ENCODE results near the gene TEC. TPM values are rescaled to one million over a fixed set of nuclear protein-coding genes. Genes with fewer than 3 reads are reported as not detected.
"Not testable (repeated sequence)": the region's sequence is repeated elsewhere in the genome, so short reads cannot be mapped to it uniquely, and the experiment has no call there.

TEC gene
- total RNA-seq, 1 donor from 2014 or later: 3.2 TPM

DNA sequence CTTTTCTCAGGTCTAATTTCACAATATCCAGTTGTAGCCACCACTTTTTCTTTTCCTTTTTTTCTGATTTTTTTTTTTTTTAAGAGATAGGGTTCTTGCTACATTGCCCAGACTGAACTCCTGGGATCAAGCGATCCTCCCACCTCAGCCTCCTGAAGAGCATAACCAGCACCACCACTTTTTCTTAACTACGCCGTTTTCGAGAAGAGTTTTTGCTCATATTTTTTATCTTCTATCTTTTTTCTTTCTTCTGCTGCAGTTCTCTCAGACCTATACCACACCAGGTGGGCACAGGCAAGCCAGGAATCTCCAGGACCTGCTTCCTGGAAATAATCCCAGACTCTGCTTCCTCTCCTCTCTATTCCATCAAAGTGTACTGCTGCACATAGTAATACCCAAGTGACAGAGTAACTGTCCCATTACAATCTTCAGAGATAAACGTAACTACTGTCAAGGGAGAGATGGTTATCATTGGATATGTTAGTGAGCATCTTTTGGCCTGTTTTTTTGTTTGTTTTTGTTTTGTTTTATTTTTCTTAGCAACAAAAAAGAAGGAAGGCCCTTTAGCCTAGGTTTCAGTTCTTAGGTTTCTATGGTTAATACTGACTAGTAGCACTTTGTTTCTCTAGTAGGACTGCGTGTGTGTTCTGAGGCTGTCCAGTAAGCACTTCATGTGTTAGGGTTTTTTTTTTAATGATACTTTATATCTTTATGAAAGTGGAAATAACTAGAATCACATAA lies 76.4 kb downstream of the TEC start:
- no peaks in the 10 kb centered on the region for H3K27me3 ChIP-seq (ENCODE audit: control insufficient read depth, insufficient read depth, low read length)
- no peaks in the 10 kb centered on the region for H3K36me3 ChIP-seq (ENCODE audit: control insufficient read depth, insufficient read depth, low read length)
- DNase-seq (ENCODE audit: low read depth): no peak
- H3K4me3 ChIP-seq (ENCODE audit: low read depth, low read length): no peak overlapping the region
- TF ChIP-seq, protein P1, sequence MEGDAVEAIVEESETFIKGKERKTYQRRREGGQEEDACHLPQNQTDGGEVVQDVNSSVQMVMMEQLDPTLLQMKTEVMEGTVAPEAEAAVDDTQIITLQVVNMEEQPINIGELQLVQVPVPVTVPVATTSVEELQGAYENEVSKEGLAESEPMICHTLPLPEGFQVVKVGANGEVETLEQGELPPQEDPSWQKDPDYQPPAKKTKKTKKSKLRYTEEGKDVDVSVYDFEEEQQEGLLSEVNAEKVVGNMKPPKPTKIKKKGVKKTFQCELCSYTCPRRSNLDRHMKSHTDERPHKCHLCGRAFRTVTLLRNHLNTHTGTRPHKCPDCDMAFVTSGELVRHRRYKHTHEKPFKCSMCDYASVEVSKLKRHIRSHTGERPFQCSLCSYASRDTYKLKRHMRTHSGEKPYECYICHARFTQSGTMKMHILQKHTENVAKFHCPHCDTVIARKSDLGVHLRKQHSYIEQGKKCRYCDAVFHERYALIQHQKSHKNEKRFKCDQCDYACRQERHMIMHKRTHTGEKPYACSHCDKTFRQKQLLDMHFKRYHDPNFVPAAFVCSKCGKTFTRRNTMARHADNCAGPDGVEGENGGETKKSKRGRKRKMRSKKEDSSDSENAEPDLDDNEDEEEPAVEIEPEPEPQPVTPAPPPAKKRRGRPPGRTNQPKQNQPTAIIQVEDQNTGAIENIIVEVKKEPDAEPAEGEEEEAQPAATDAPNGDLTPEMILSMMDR (IDR thresholded peaks at IDR 0.05; ENCODE audit: insufficient read depth, low read length, poor library complexity, severe bottlenecking): no peak

DNA sequence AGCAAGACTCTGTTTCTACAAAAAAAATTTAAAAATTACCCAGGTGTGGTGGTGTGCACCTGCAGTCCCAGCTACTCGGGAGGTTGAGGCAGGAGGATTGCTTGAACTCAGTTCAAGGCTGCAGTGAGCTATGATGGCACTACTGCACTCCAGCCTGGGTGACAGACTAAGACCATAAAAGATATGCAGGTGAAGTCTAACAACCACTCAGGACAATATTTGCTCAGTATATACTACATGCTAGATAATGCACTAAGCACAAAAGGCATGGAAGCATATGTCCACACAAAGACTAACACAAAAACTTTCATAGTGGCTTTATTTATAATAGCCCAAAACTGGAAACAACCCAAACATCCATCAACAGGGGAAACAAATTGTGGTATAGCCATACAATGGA lies 77.9 kb downstream of the TEC start:
- DNase-seq (ENCODE audit: low read depth): no peak
- H3K4me3 ChIP-seq (ENCODE audit: low read depth, low read length): no peak overlapping the region
- TF ChIP-seq, protein P1 (IDR thresholded peaks at IDR 0.05; ENCODE audit: insufficient read depth, low read length, poor library complexity, severe bottlenecking): no peak
- no peaks in the 10 kb centered on the region for H3K27me3 ChIP-seq (ENCODE audit: control insufficient read depth, insufficient read depth, low read length)
- no peaks in the 10 kb centered on the region for H3K36me3 ChIP-seq (ENCODE audit: control insufficient read depth, insufficient read depth, low read length)

DNA sequence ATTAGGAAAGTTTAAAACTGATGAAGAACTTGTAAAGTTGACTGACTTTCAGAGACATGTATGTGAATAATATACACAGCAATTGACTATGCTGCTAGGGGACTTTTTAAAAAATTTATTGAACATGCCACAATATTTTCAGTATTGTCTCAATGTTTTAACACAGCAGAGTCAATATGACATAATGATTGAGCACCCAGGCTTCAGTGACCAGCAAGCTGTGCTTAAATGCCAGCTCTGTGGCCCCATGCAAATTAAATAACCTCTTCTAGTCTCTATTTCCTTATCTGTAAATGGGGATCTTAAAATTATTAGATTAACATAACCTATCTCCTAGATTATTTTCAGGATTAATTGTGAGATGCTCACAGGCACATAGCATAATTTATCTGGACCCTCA lies 78.8 kb downstream of the TEC start:
- TF ChIP-seq, protein P1 (IDR thresholded peaks at IDR 0.05; ENCODE audit: insufficient read depth, low read length, poor library complexity, severe bottlenecking): no peak
- no peak for DNase-seq (ENCODE audit: low read depth)
- H3K27me3 ChIP-seq (ENCODE audit: control insufficient read depth, insufficient read depth, low read length): no peaks in the 10 kb centered on the region

DNA sequence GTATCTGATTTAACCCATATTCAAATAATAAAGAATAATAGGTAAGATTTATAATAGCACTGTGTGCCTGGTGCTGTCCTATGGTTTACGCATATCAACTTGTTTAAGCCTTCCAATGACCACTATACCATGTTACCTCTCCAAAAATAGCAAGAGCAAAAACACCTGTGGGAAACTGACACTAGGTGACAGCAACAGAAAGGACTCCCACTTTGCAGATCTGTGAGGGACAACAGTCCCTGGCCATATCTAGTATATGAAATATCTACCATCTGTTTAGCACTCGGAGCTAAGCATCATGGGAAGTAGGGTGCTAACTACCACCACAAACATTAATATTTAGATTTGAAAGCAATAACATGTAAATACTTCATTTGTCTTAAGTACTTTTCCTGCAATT lies 79.9 kb downstream of the TEC start:
- no peak for DNase-seq (ENCODE audit: low read depth)
- H3K36me3 ChIP-seq (ENCODE audit: control insufficient read depth, insufficient read depth, low read length): no peaks in the 10 kb centered on the region
- TF ChIP-seq, protein P1 (IDR thresholded peaks at IDR 0.05; ENCODE audit: insufficient read depth, low read length, poor library complexity, severe bottlenecking): no peak
- H3K4me3 ChIP-seq (ENCODE audit: low read depth, low read length): no peak overlapping the region
- no peaks in the 10 kb centered on the region for H3K27me3 ChIP-seq (ENCODE audit: control insufficient read depth, insufficient read depth, low read length)

More for the DNA sequence above, 78.8 kb downstream of the TEC start:
- H3K36me3 ChIP-seq (ENCODE audit: control insufficient read depth, insufficient read depth, low read length): no peaks in the 10 kb centered on the region
- H3K4me3 ChIP-seq (ENCODE audit: low read depth, low read length): no peak overlapping the region

DNA sequence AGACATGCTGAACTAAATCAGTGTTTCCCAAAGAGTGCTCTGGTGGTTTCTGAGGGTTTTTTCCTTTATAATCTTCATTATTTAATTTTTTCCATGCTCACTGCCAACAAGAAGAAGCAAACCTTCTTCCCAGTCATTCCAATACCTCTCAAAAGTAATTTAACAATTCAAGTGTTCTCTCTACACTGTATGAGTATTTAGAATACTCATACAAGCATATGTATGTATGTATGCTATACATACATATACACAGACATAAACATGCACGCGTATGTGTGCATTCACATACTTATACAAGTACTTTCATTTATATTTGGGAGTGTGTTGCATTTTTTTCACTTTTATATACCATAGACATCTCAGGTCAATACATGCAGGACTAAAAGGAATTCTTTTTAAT lies 81.2 kb downstream of the TEC start:
- no peaks in the 10 kb centered on the region for H3K36me3 ChIP-seq (ENCODE audit: control insufficient read depth, insufficient read depth, low read length)
- no peak for DNase-seq (ENCODE audit: low read depth)
- H3K27me3 ChIP-seq (ENCODE audit: control insufficient read depth, insufficient read depth, low read length): no peaks in the 10 kb centered on the region
- no peak overlapping the region for H3K4me3 ChIP-seq (ENCODE audit: low read depth, low read length)
- TF ChIP-seq, protein P1 (IDR thresholded peaks at IDR 0.05; ENCODE audit: insufficient read depth, low read length, poor library complexity, severe bottlenecking): no peak

DNA sequence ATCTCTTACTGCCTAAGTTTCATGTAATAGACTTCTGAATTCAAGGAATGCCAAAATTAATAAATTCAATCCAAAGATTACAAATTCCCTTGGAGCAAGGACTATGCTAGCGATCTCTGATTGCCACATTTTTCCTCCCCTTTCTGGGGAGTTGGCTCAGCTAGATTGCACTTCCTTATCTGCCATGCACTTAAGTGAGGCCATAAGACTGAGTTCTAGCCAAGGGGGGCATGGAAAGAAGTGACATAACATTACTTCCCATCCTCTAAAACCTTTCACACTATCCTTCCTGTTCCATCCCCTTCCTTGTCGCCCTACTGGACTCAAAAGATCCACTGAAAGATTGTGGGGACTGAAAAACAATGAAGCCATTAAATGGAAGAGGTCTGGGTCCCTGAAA lies 81.8 kb downstream of the TEC start:
- no peak overlapping the region for H3K4me3 ChIP-seq (ENCODE audit: low read depth, low read length)
- TF ChIP-seq, protein P1 (IDR thresholded peaks at IDR 0.05; ENCODE audit: insufficient read depth, low read length, poor library complexity, severe bottlenecking): no peak
- DNase-seq (ENCODE audit: low read depth): no peak
- no peaks in the 10 kb centered on the region for H3K27me3 ChIP-seq (ENCODE audit: control insufficient read depth, insufficient read depth, low read length)
- no peaks in the 10 kb centered on the region for H3K36me3 ChIP-seq (ENCODE audit: control insufficient read depth, insufficient read depth, low read length)

- H3K27me3 ChIP-seq (ENCODE audit: control insufficient read depth, insufficient read depth, low read length); H3K4me3 ChIP-seq (ENCODE audit: low read depth, low read length); DNase-seq (ENCODE audit: low read depth); H3K36me3 ChIP-seq (ENCODE audit: control insufficient read depth, insufficient read depth, low read length): not testable (repeated sequence)
These were observed 82.6 kb downstream of the TEC start for GRCh38 chr4:48187066-48187465.

DNA sequence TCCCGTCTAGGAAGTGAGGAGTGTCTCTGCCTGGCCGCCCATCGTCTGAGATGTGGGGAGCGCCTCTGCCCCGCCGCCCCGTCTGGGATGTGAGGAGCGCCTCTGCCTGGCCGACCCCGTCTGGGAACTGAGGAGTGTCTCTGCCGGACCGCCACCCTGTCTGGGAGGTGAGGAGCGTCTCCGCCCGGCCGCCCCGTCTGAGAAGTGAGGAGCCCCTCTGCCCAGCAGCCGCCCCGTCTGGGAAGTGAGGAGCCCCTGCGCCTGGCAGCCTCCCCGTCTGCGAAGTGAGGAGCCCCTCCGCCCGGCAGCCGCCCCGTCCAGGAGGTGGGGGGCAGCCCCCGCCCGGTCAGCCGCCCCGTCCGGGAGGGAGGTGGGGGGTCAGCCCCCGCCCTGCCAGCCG lies 83.2 kb downstream of the TEC start:
- not testable (repeated sequence) for DNase-seq (ENCODE audit: low read depth); H3K27me3 ChIP-seq (ENCODE audit: control insufficient read depth, insufficient read depth, low read length); H3K4me3 ChIP-seq (ENCODE audit: low read depth, low read length); H3K36me3 ChIP-seq (ENCODE audit: control insufficient read depth, insufficient read depth, low read length)

Data from kidney epithelial cell (primary cell).